ENCODE measurements around the gene ARPC1A.

ARPC1A gene

DNA sequence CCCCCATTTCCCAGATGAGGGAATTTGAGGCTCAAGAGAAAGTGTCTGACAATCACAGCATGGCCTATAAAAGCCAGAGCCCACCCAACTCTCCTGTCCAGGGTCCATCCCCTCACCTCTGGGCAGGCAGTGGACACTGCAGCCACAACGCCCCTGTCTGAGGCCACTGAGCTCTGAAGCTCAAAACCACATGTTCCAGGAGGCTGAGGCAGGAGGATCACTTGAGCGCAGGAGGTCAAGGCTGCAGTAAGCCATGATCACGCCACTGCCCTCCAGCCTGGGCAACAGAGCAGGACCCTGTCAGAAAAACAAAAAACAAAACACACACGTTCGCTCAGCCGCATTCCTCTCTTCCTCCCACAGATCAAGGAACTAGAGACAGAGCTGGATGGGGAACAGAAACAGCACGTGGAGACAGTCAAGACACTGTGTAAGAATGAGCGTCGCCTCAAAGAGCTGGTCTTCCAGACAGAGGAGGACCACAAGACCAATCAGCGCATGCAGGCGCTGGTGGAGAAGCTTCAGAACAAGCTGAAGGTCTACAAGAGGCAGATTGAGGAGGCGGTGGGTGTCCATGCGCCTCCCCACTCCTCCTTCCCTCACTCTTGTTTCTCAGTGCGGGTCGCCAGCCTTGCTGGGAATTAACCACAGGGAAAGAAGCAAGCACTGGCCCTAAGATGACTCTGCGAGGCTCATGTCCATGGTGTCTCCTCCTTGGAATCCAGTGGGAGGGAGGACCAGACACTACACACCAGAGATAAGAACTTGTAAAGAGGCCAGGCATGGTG lies 20.0 kb upstream of the ARPC1A start:
- Histone ChIP-seq H3K4me3 (ENCODE audit: low read depth, low read length, poor library complexity, severe bottlenecking) (no peak overlapping the region), H3K9ac (ENCODE audit: low read length) (no peak overlapping the region), H3K27ac (ENCODE audit: low read depth, low read length, poor library complexity, severe bottlenecking) (no peak overlapping the region), H3K4me1 (ENCODE audit: insufficient read depth, low read length, severe bottlenecking) (no peaks in the 10 kb centered on the region), H3K9me2 (ENCODE audit: low read depth, low read length) (no peaks in the 10 kb centered on the region), H3F3A (ENCODE audit: insufficient read depth, low read length) (no peaks in the 10 kb centered on the region), H3K36me3 (ENCODE audit: insufficient read depth, low read length) (no peaks in the 10 kb centered on the region), H3K4me2 (ENCODE audit: low read length) (no peak overlapping the region), H2AFZ (ENCODE audit: low read length) (no peak overlapping the region), H3K9me3 (ENCODE audit: low read length) (no peaks in the 10 kb centered on the region), H4K20me1 (ENCODE audit: insufficient read depth, low read length) (no peaks in the 10 kb centered on the region), H3K27me3 (ENCODE audit: insufficient read depth, low read length) (peaks cover 4% of the 10 kb centered on the region; the same call in 1 of the 2 replicates), H3K79me2 (ENCODE audit: insufficient read depth, low read length) (no peaks in the 10 kb centered on the region)
- no peak for TF ChIP-seq EZH2 (IDR thresholded peaks at IDR 0.05; ENCODE audit: borderline replicate concordance, low read length)
- TF ChIP-seq, protein P1, sequence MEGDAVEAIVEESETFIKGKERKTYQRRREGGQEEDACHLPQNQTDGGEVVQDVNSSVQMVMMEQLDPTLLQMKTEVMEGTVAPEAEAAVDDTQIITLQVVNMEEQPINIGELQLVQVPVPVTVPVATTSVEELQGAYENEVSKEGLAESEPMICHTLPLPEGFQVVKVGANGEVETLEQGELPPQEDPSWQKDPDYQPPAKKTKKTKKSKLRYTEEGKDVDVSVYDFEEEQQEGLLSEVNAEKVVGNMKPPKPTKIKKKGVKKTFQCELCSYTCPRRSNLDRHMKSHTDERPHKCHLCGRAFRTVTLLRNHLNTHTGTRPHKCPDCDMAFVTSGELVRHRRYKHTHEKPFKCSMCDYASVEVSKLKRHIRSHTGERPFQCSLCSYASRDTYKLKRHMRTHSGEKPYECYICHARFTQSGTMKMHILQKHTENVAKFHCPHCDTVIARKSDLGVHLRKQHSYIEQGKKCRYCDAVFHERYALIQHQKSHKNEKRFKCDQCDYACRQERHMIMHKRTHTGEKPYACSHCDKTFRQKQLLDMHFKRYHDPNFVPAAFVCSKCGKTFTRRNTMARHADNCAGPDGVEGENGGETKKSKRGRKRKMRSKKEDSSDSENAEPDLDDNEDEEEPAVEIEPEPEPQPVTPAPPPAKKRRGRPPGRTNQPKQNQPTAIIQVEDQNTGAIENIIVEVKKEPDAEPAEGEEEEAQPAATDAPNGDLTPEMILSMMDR (IDR thresholded peaks at IDR 0.05; ENCODE audit: low read length) = no peak

DNA sequence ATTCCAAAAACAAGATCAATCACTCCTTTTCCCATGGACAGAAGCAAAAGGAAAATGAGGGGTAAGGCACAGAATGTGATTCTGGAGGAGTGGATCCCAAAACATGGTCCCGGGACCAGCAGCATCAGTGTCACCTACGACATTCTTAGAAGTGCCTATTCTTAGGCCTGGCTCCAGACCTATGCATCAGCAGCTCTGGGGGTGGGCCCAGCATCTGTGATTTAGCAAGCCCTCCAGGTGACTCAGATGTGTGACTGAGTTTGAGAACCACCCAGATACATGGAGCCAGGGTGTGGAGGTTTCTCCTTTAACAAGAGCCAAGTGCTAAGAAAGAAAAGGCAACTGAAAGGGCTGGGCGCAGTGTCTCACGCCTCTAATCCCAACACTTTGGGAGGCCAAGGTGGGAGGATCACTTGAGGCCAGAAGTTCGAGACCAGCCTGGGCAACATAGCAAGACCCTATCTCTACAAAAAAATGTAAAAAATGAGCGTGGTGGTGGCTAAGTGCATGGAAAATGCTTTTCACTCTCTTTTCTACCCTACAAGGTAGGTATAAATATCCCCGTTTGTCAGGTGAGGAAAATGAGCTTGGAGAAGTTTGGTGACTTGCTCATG lies 17.1 kb upstream of the ARPC1A start:
- no peak overlapping the region for H3K4me2 ChIP-seq (ENCODE audit: low read length)
- no peaks in the 10 kb centered on the region for H3K9me2 ChIP-seq (ENCODE audit: low read depth, low read length)
- no peaks in the 10 kb centered on the region for H3K36me3 ChIP-seq (ENCODE audit: insufficient read depth, low read length)
- H3K9ac ChIP-seq (ENCODE audit: low read length) = no peak overlapping the region
- no peaks in the 10 kb centered on the region for H4K20me1 ChIP-seq (ENCODE audit: insufficient read depth, low read length)
- H3K79me2 ChIP-seq (ENCODE audit: insufficient read depth, low read length) = no peaks in the 10 kb centered on the region
- H3K27ac ChIP-seq (ENCODE audit: low read depth, low read length, poor library complexity, severe bottlenecking) = no peak overlapping the region
- no peak overlapping the region for H2AFZ ChIP-seq (ENCODE audit: low read length)
- TF ChIP-seq, protein P1 (IDR thresholded peaks at IDR 0.05; ENCODE audit: low read length) = no peak
- no peak for TF ChIP-seq EZH2 (IDR thresholded peaks at IDR 0.05; ENCODE audit: borderline replicate concordance, low read length)
- no peaks in the 10 kb centered on the region for H3K4me1 ChIP-seq (ENCODE audit: insufficient read depth, low read length, severe bottlenecking)
- no peaks in the 10 kb centered on the region for H3F3A ChIP-seq (ENCODE audit: insufficient read depth, low read length)
- no peak overlapping the region for H3K4me3 ChIP-seq (ENCODE audit: low read depth, low read length, poor library complexity, severe bottlenecking)
- peaks cover 7% of the 10 kb centered on the region; the same call in 1 of the 2 replicates for H3K27me3 ChIP-seq (ENCODE audit: insufficient read depth, low read length)
- no peaks in the 10 kb centered on the region for H3K9me3 ChIP-seq (ENCODE audit: low read length)

- TF ChIP-seq, protein P1 (IDR thresholded peaks at IDR 0.05; ENCODE audit: low read length) = no peak
- no peak for TF ChIP-seq EZH2 (IDR thresholded peaks at IDR 0.05; ENCODE audit: borderline replicate concordance, low read length)
- H3K79me2 ChIP-seq (ENCODE audit: insufficient read depth, low read length) = no peaks in the 10 kb centered on the region
- no peak overlapping the region for H3K4me3 ChIP-seq (ENCODE audit: low read depth, low read length, poor library complexity, severe bottlenecking)
Measured at GRCh38 chr7:99309111-99309510, 16.6 kb upstream of the ARPC1A start.

More at GRCh38 chr7:99309111-99309510, 16.6 kb upstream of the ARPC1A start:
- Histone ChIP-seq H3K4me2 (ENCODE audit: low read length) (no peak overlapping the region), H3K9ac (ENCODE audit: low read length) (no peak overlapping the region), H3K27ac (ENCODE audit: low read depth, low read length, poor library complexity, severe bottlenecking) (no peak overlapping the region), H3K9me2 (ENCODE audit: low read depth, low read length) (no peaks in the 10 kb centered on the region), H3K36me3 (ENCODE audit: insufficient read depth, low read length) (no peaks in the 10 kb centered on the region), H2AFZ (ENCODE audit: low read length) (no peak overlapping the region), H3K4me1 (ENCODE audit: insufficient read depth, low read length, severe bottlenecking) (no peaks in the 10 kb centered on the region), H4K20me1 (ENCODE audit: insufficient read depth, low read length) (no peaks in the 10 kb centered on the region), H3K9me3 (ENCODE audit: low read length) (no peaks in the 10 kb centered on the region), H3K27me3 (ENCODE audit: insufficient read depth, low read length) (peaks cover 7% of the 10 kb centered on the region; the same call in 1 of the 2 replicates), H3F3A (ENCODE audit: insufficient read depth, low read length) (no peaks in the 10 kb centered on the region)

Data from OCI-LY1 (cell line).